Effector memory CD4-positive, alpha-beta T cell (primary cell): Measurements from ENCODE around the gene PEAK3.
"Not testable (repeated sequence)": the region's sequence is repeated elsewhere in the genome, so short reads cannot be mapped to it uniquely, and the experiment has no call there.

Experiments used
- DNase-seq, 3 donors: peaks; one replicate each; pipeline ENCODE4 v3.0.0-alpha.2; 2020
- H3K27ac ChIP-seq: 2 replicates; pipeline ENCODE4 v1.7.0; 2013; ENCODE audit warnings: mild to moderate bottlenecking, low read length, moderate library complexity; ENCODE audit not compliant: insufficient read depth, poor library complexity, severe bottlenecking
- H3K27me3 ChIP-seq: replicated peaks from 2 replicates; pipeline ENCODE4 v1.7.0; 2013; ENCODE audit warnings: mild to moderate bottlenecking, low read length; ENCODE audit not compliant: insufficient read depth, control insufficient read depth, poor library complexity, severe bottlenecking
- H3K36me3 ChIP-seq: 2 replicates; pipeline ENCODE4 v1.7.0; 2013; ENCODE audit warnings: mild to moderate bottlenecking, low read length, moderate library complexity; ENCODE audit not compliant: control insufficient read depth, insufficient read depth
- H3K4me1 ChIP-seq: 2 replicates; pipeline ENCODE4 v1.7.0; 2013; ENCODE audit warnings: low read length, mild to moderate bottlenecking; ENCODE audit not compliant: control insufficient read depth, insufficient read depth, poor library complexity, severe bottlenecking
- H3K4me3 ChIP-seq: 2 replicates; pipeline ENCODE4 v1.7.0; 2013; ENCODE audit warnings: low read length, low read depth, mild to moderate bottlenecking; ENCODE audit not compliant: insufficient read depth, poor library complexity, severe bottlenecking
- H3K9me3 ChIP-seq: 2 replicates; pipeline ENCODE4 v1.7.0; 2013; ENCODE audit warnings: mild to moderate bottlenecking, low read length, moderate library complexity; ENCODE audit not compliant: control insufficient read depth

The PEAK3 gene

DNA sequence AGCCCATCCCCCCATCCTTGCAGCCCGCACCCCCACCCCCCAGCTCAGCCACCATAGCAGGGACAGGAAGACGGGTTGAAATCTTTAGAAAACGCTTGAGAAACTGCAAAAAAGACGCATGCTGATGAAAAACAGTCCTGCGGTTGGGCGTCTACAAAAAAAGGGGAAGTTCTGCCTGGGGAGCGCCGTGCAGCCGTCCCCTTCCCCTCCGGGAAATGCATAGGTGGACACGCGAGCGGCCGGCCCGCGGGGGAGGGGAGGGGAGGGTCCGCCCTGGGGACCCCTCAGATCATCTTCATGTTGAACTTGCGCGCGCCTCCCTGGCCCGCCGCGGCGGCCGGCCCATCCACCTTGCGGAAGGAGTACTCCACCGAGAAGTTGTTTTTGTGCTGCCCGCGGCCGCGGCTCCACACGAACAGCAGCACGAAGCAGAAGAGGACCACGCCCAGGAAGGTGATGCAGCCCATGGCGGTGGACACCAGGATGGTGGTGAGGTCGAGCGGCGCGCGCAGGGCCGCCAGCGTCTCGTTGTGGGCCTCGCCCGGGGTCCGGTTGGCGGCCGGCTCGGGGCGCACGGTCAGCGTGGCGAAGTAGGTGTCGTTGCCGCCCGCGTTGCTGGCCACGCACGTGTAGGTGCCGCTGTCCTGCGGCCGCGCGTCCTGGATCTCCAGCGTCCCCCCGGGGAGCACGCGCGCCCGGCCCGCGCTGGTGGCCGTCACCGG, 7.9 kb upstream of the PEAK3 start:
- Histone ChIP-seq H3K27ac (peak overlapping the region; percentile 37), H3K4me3 (peak overlapping the region; percentile 72), H3K36me3 (no peaks in the 10 kb centered on the region), H3K4me1 (peaks cover 20% of the 10 kb centered on the region), H3K9me3 (no peaks in the 10 kb centered on the region), H3K27me3 (no peaks in the 10 kb centered on the region)
- peak in 2 of 3 donors; percentile 32 to 36 for DNase-seq

DNA sequence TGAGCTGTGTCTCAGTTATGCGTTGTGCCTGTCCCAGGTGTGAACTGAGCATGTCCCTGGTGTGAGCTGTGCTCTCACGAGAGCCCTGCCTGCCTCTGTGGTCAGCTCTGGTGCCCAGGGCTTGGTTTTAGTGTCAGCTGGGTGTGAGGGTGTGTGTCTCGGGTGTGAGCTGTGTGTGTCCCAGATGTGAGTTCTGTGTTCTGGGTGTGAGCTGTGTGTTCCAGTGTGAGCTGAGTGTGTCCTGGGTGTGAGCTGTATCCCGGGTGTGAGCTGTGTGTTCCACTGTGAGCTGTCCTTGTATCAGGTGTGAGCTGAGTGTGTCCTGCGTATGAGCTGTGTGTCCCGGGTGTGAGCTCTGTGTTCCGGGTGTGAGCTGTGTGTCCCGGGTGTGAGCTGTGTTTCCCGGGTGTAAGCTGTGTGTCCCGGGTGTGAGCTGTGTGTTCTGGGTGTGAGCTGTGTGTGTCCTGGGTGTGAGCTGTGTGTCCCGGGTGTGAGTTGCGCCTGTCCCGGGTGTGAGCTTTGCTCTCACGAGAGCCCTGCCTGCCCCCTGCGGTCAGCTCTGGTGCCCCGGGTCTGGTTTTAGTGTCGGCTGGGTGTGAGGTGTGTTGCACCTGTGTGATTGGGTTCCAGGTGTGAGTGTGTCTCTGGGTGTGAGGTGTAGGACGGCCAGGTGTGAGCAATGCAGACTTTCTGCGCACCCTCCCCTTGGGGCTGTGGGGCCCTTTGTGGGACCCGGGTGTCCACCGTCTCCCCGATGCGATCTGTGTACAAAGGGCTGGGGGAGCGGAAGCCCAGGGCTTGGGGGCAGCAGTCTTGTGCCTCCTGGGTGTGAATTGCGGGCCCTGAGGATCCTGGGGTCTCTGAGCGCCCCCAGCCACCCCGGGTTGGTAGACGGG, 7.1 kb upstream of the PEAK3 start:
- DNase-seq: no peak
- Histone ChIP-seq H3K27ac (peak overlapping the region; percentile 37), H3K4me1 (peaks cover 20% of the 10 kb centered on the region), H3K36me3 (no peaks in the 10 kb centered on the region), H3K4me3 (peak overlapping the region; percentile 72), H3K27me3 (no peaks in the 10 kb centered on the region), H3K9me3 (no peaks in the 10 kb centered on the region)

DNA sequence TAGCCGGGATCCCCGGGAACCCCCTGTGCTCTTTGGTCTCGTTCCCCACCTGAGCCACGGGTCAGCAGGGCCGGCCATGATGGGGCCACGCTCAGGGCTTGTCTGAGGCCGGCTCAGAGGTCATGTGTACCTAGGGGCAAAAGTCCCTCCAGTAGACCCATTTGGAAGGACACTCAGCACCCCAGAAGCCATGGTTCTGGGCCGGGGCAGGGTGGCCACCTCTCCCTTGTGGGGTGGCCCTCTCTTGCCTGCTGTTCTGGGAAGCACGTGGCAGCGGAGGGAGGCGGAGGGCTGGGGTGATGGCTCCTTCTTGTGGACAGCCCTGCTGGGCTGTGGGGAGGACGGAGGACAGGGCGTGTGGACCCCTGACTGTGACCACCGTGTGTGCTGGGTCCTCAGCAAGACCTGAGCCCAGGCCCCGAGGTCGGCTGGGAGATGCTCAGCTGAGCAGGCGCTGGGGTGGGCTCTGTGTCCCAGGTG, 6.4 kb upstream of the PEAK3 start:
- no peak overlapping the region for H3K27ac ChIP-seq
- no peaks in the 10 kb centered on the region for H3K9me3 ChIP-seq
- no peaks in the 10 kb centered on the region for H3K27me3 ChIP-seq
- no peaks in the 10 kb centered on the region for H3K36me3 ChIP-seq
- peaks cover 20% of the 10 kb centered on the region for H3K4me1 ChIP-seq
- DNase-seq: no peak
- no peak overlapping the region for H3K4me3 ChIP-seq

DNA sequence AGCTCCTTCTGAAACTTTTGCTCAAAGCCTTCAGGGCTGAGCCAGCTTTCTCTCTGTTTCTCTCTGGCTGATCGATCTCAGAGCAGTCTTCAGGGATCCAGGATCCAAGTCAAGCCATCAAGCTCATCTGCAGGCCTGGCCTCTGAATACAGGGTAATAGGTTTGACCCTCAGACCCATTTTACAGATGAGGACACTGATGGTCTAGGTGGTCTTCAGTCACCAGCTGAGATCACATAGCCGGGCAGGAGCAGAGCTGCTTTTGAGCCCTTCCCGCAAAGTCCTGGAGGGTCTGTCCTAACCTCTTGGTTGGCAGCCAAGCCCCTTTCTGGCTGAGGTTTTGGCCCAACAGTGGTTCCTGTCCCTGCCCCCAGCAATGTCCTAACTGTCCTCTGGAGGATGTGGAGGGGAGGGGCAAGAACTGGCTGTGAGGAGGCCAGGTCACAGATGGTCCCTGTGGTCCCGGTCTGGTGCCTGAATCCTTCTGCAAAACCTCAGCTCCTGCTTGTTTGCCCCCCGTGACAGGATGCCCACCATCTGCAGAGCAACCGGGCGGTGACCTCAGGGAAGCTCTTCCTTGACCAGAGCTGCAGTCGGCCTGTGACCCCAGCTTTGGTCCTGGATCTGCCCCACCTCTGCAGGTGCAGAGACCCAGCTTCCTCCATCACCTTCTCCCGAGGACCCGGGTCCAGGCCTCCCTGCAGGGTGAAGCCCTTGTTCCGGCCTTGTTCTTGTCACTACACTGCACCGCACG, 5.8 kb upstream of the PEAK3 start:
- Histone ChIP-seq H3K27ac (no peak overlapping the region), H3K4me3 (no peak overlapping the region), H3K4me1 (peaks cover 20% of the 10 kb centered on the region), H3K9me3 (no peaks in the 10 kb centered on the region), H3K36me3 (no peaks in the 10 kb centered on the region), H3K27me3 (no peaks in the 10 kb centered on the region)
- DNase-seq: no peak

DNA sequence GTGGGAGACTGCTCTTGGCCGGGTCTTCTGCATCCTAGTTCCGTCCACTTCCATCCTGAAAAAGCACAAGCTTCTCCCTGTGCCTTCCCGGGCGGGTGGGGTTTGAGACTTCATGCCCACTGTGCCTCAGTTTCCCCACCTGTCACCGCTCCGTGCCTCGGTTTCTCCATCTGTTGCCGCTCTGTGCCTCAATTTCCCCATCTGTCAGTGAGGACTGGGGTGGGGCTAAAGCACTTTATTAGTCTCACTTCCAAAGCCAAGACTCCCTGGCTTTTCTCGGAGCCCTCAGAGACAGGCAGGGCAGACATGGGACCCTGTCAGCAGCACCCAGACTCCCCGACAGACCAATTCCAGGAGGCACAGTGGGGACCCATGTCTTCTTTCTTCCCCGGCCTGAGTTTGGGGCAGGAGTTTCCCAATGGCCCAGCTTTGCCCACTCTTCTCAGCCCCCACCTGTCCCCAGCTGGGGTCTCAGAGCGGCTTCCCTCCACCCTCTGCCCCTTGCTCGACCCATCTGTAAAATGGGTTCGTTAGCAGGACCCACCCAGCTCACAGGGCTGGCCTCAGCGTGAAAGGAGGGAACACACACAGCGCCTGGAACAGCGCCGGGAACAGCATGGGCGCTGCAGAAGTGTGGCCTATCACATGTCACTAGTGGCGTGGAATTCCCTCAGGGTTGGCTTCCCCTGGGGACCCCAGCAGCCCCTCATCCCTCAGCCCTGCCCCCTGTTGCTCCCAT, 4.6 kb upstream of the PEAK3 start:
- H3K9me3 ChIP-seq: no peaks in the 10 kb centered on the region
- no peak for DNase-seq
- peaks cover 27% of the 10 kb centered on the region for H3K4me1 ChIP-seq
- no peak overlapping the region for H3K27ac ChIP-seq
- no peaks in the 10 kb centered on the region for H3K27me3 ChIP-seq
- no peak overlapping the region for H3K4me3 ChIP-seq
- no peaks in the 10 kb centered on the region for H3K36me3 ChIP-seq

DNA sequence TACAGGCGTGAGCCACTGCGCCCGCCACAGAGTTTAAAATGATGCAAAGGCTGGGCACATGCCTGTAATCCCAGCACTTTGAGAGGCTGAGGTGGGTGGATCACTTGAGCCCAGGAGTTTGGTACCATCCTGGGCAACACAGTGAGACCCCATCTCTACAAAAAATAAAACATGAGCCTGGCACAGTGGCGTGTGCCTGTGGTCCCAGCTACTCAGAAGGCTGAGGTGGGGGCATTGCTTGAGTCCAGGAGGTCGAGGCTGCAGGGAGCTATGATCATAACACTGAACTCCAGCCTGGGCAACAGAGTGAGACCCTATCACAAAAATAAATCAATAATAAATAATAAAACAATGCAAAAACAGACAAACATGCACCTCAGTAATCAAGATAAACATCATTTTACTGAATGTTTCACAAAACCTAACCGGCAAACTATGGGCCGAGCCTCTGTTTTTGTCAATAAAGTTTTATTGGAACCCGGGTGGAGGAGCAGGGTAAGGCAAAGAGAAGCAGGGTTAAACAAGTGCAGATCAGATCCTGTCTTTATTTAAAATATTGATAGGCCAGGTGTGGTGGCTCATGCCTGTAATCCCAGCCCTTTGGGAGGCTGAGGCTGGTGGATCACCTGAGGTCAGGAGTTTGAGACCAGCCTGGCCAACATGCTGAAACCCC, 2.0 kb upstream of the PEAK3 start:
- Histone ChIP-seq H3K27ac (no peak overlapping the region), H3K9me3 (no peaks in the 10 kb centered on the region), H3K27me3 (no peaks in the 10 kb centered on the region), H3K4me3 (no peak overlapping the region), H3K36me3 (no peaks in the 10 kb centered on the region), H3K4me1 (peaks cover 12% of the 10 kb centered on the region)
- DNase-seq: no peak

DNA sequence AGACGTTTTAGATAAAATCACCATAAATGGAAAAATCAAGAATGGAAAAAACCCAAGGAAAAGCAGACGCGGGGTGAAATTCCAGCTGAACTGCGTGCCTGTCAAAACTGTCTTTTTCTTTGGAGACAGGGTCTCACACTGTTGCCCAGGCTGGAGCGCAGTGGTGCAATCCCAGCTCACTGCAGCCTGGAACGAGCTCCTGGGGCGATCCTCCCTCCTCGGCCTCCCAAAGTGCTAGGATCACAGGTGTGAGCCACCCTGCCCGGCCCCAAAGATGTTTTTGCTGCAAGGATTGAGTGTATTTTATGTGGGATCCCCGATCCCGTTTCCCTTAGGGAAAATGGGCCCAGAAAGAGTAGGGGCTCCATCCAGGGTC, 875 bp upstream of the PEAK3 start:
- Histone ChIP-seq H3K4me3 (no peak overlapping the region), H3K9me3 (no peaks in the 10 kb centered on the region), H3K27ac (no peak overlapping the region), H3K36me3 (no peaks in the 10 kb centered on the region), H3K27me3 (no peaks in the 10 kb centered on the region), H3K4me1 (peaks cover 8% of the 10 kb centered on the region)
- no peak for DNase-seq

DNA sequence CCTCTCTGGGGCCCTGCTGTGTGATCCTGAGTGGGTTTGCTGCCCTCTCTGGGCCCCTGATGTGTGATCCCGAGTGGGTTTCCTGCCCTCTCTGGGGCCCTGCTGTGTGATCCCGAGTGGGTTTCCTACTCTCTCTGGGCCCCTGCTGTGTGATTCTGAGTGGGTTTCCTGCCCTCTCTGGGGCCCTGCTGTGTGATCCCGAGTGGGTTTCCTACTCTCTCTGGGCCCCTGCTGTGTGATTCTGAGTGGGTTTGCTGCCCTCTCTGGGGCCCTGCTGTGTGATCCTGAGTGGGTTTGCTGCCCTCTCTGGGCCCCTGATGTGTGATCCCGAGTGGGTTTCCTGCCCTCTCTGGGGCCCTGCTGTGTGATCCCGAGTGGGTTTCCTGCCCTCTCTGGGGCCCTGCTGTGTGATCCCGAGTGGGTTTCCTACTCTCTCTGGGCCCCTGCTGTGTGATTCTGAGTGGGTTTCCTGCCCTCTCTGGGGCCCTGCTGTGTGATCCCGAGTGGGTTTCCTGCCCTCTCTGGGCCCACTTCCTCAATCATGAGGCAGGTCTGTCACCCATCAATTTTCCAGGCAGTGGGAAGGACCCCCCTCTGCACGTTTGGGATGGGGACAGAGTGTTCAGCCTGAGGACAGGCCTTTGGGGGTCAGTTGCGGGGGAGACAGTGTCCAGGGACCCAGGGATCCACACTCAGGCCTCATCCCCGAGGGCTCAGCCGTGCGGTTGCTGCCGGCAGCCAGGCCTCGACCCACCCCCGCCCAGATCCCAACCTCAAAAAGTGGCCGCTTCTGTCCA, 512 bp downstream of the PEAK3 start:
- not testable (repeated sequence) for H3K27ac ChIP-seq, H3K4me1 ChIP-seq

More for the DNA sequence above, 512 bp downstream of the PEAK3 start:
- H3K27me3 ChIP-seq, H3K9me3 ChIP-seq, DNase-seq, H3K36me3 ChIP-seq: not testable (repeated sequence)
- peak overlapping the region; percentile 15 for H3K4me3 ChIP-seq
